Peyer's patch (tissue), 4 donors: ENCODE measurements around the gene MLXIP.

Experiments
- CTCF ChIP-seq, 6 experiments: fragments of 450-650 bp in 4 of 6; fragments of 200-600 bp in 2 of 6; sonication (generic) in 1 of 6; IDR thresholded peaks; one replicate each; pipeline ENCODE4 v1.5.1; 2017 to 2019; ENCODE audit warnings: antibody characterized with exemption in 6 of 6, mild to moderate bottlenecking in 3 of 6, moderate library complexity in 1 of 6
- POLR2A ChIP-seq, 2 donors: fragments of 450-650 bp; IDR thresholded peaks; one replicate each; pipeline ENCODE4 v1.5.1; 2017; ENCODE audit warnings: antibody characterized with exemption in 2 of 2, mild to moderate bottlenecking in 2 of 2, moderate library complexity in 2 of 2

- peak; percentile 44 to 70 (median 62) for TF ChIP-seq CTCF (IDR thresholded peaks at IDR 0.05)
- no peak for TF ChIP-seq POLR2A (IDR thresholded peaks at IDR 0.05)
Observed at GRCh38 chr12:122031342-122032216, 47.0 kb upstream of the MLXIP start.
